H1 (cell line): ENCODE results near the gene ASB4. TPM values are rescaled to one million over a fixed set of nuclear protein-coding genes. Genes with fewer than 3 reads are reported as not detected.

Source experiments
- CTCF ChIA-PET: fragments of 300-600 bp; sonication (Branson Sonifier 250); formaldehyde crosslinking; loops from one replicate; lab custom pipeline; 2021; ENCODE audit not compliant: partially characterized antibody; lab: Charles Lee
- POLR2A ChIA-PET: fragments of 300-600 bp; sonication (Branson Sonifier 250); formaldehyde crosslinking; loops from one replicate; lab custom pipeline; 2021; ENCODE audit warnings: inconsistent platforms; ENCODE audit not compliant: partially characterized antibody; lab: Charles Lee
- DNase-seq, 2 experiments: peaks; one replicate each; pipeline versions ENCODE4 v3.0.0 to v3.0.0-alpha.2; 2010 to 2022; ENCODE audit warnings: low spot score in 2 of 2, low read depth in 1 of 2, mixed read lengths in 1 of 2
- FAIRE-seq: peaks from 2 replicates; lab custom pipeline; 2011; peaks lifted over from hg19 to GRCh38; lab: Jason Lieb, UNC
- H2AFZ ChIP-seq: 2 replicates; pipeline ENCODE4 v1.8.1; 2012; ENCODE audit warnings: low read length, inconsistent platforms
- H2AK5ac ChIP-seq: 2 replicates; pipeline ENCODE4 v1.6.1; 2013; ENCODE audit warnings: low read depth, low read length
- H2BK120ac ChIP-seq: replicated peaks from 2 replicates; pipeline ENCODE3; 2013; ENCODE audit warnings: low read depth, low read length, inconsistent platforms
- H2BK12ac ChIP-seq: 2 replicates; pipeline ENCODE4 v1.6.1; 2013; ENCODE audit warnings: low read depth, low read length
- H2BK15ac ChIP-seq: 2 replicates; pipeline ENCODE4 v1.6.1; 2013; ENCODE audit warnings: low read length
- H2BK20ac ChIP-seq: 2 replicates; pipeline ENCODE4 v1.6.1; 2013; ENCODE audit warnings: low read length
- H2BK5ac ChIP-seq: 2 replicates; pipeline ENCODE4 v1.6.1; 2013; ENCODE audit warnings: low read depth, low read length
- H3K14ac ChIP-seq: 2 replicates; pipeline ENCODE4 v1.6.1; 2013; ENCODE audit warnings: inconsistent platforms; ENCODE audit not compliant: insufficient read length
- H3K18ac ChIP-seq: 2 replicates; pipeline ENCODE4 v1.6.1; 2013; ENCODE audit warnings: low read length; ENCODE audit errors: extremely low read depth
- H3K23ac ChIP-seq: 2 replicates; pipeline ENCODE4 v1.6.1; 2013; ENCODE audit warnings: inconsistent platforms; ENCODE audit not compliant: insufficient read length
- H3K23me2 ChIP-seq: 2 replicates; pipeline ENCODE4 v1.6.1; 2013; ENCODE audit warnings: low read depth, low read length
- H3K27ac ChIP-seq: 2 replicates; pipeline ENCODE4 v1.6.1; 2011; ENCODE audit warnings: low read depth, low read length, inconsistent platforms
- H3K27me3 ChIP-seq, 4 experiments: replicated peaks in 1 of 4; 1 replicate in 1 of 4; 2 replicates in 3 of 4; pipeline versions ENCODE4 v1.6.1 to v1.8.1; 2011 to 2013; ENCODE audit warnings: low read length in 3 of 4, mild to moderate bottlenecking in 3 of 4, inconsistent platforms in 2 of 4, mixed read lengths in 2 of 4, moderate library complexity in 1 of 4; ENCODE audit not compliant: control insufficient read depth in 3 of 4, insufficient read depth in 3 of 4; ENCODE audit errors: extremely low read depth in 1 of 4
- H3K36me3 ChIP-seq, 4 experiments: 2 replicates each; pipeline versions ENCODE4 v1.6.1 to v1.8.1; 2011 to 2013; ENCODE audit warnings: mild to moderate bottlenecking in 4 of 4, low read length in 3 of 4, moderate library complexity in 2 of 4, control low read depth in 1 of 4, inconsistent platforms in 1 of 4; ENCODE audit not compliant: insufficient read depth in 4 of 4, control insufficient read depth in 2 of 4
- H3K4ac ChIP-seq: replicated peaks from 2 replicates; pipeline ENCODE3; 2013; ENCODE audit warnings: low read length, low read depth, mixed read lengths, inconsistent platforms; ENCODE audit not compliant: insufficient read length
- H3K4me1 ChIP-seq, 4 experiments: replicated peaks in 1 of 4; 1 replicate in 1 of 4; 2 replicates in 3 of 4; pipeline versions ENCODE4 v1.6.1 to v1.8.1; 2011 to 2013; ENCODE audit warnings: low read length in 3 of 4, inconsistent platforms in 2 of 4, mixed read lengths in 1 of 4; ENCODE audit not compliant: insufficient read depth in 4 of 4, control insufficient read depth in 3 of 4
- H3K4me2 ChIP-seq, 2 experiments: 2 replicates each; pipeline versions ENCODE4 v1.6.1 to v1.8.1; 2011 to 2013; ENCODE audit warnings: low read depth in 2 of 2, low read length in 2 of 2, control low read depth in 1 of 2, inconsistent platforms in 1 of 2, mild to moderate bottlenecking in 1 of 2; ENCODE audit not compliant: insufficient read depth in 1 of 2
- H3K4me3 ChIP-seq, 4 experiments: fragments of 200-600, 300-600 bp in 1 of 4; sonication (generic), shearing (Covaris generic), sonication (Bioruptor Twin) in 1 of 4; 2 replicates each; pipeline versions ENCODE4 v1.5.1 to v1.8.1; 2011 to 2016; ENCODE audit warnings: low read length in 4 of 4, low read depth in 3 of 4, control low read depth in 2 of 4, inconsistent platforms in 2 of 4, mild to moderate bottlenecking in 2 of 4, mixed read lengths in 1 of 4, moderate library complexity in 1 of 4; ENCODE audit not compliant: insufficient read depth in 2 of 4; ENCODE audit errors: extremely low read depth in 1 of 4
- H3K56ac ChIP-seq: replicated peaks from 2 replicates; pipeline ENCODE3; 2013; ENCODE audit warnings: low read depth, mild to moderate bottlenecking, mixed read lengths, low read length, inconsistent platforms; ENCODE audit not compliant: insufficient read length
- H3K79me1 ChIP-seq: 2 replicates; pipeline ENCODE4 v1.6.1; 2013; ENCODE audit warnings: low read depth, low read length, control low read depth
- H3K79me2 ChIP-seq, 2 experiments: 2 replicates each; pipeline versions ENCODE4 v1.6.1 to v1.8.1; 2012 to 2013; ENCODE audit warnings: low read length in 2 of 2, mild to moderate bottlenecking in 2 of 2, inconsistent platforms in 1 of 2; ENCODE audit not compliant: insufficient read depth in 2 of 2, control insufficient read depth in 1 of 2
- H3K9ac ChIP-seq, 4 experiments: replicated peaks in 1 of 4; 1 replicate in 1 of 4; 2 replicates in 3 of 4; pipeline versions ENCODE4 v1.6.1 to v1.8.1; 2011 to 2013; ENCODE audit warnings: low read depth in 3 of 4, low read length in 3 of 4, control low read depth in 2 of 4, mild to moderate bottlenecking in 2 of 4, moderate library complexity in 2 of 4, inconsistent platforms in 1 of 4; ENCODE audit errors: extremely low read depth in 1 of 4
- H3K9me3 ChIP-seq, 2 experiments: 2 replicates each; pipeline versions ENCODE4 v1.6.1 to v1.8.1; 2012 to 2013; ENCODE audit warnings: mild to moderate bottlenecking in 2 of 2, moderate library complexity in 2 of 2, control low read depth in 1 of 2, inconsistent platforms in 1 of 2, low read depth in 1 of 2, low read length in 1 of 2, mixed read lengths in 1 of 2; ENCODE audit not compliant: insufficient read depth in 2 of 2
- H4K20me1 ChIP-seq, 2 experiments: replicated peaks in 1 of 2; 2 replicates each; pipeline versions ENCODE3 to v1.8.1; 2011 to 2013; ENCODE audit warnings: inconsistent platforms in 2 of 2, low read length in 2 of 2, mild to moderate bottlenecking in 1 of 2; ENCODE audit not compliant: insufficient read depth in 2 of 2, control insufficient read depth in 1 of 2
- H4K5ac ChIP-seq: 2 replicates; pipeline ENCODE4 v1.6.1; 2013; ENCODE audit warnings: low read length, low read depth, mixed read lengths, inconsistent platforms; ENCODE audit not compliant: insufficient read length
- H4K8ac ChIP-seq: 2 replicates; pipeline ENCODE4 v1.8.0; 2013; ENCODE audit warnings: mild to moderate bottlenecking, moderate library complexity, low read length, inconsistent platforms; ENCODE audit not compliant: insufficient read depth; ENCODE audit errors: extremely low read depth
- H4K91ac ChIP-seq: replicated peaks from 2 replicates; pipeline ENCODE3; 2013; ENCODE audit warnings: low read length, mixed read lengths, inconsistent platforms; ENCODE audit not compliant: insufficient read length
- CBX8 ChIP-seq: fragments of 300-800, 300-1000 bp; sonication (generic); IDR thresholded peaks from 2 replicates; pipeline ENCODE4 v1.7.1; 2016; ENCODE audit warnings: low read depth, low read length, borderline replicate concordance
- CTCF ChIP-seq, 3 experiments: IDR thresholded peaks; 1 replicate in 2 of 3; 2 replicates in 1 of 3; pipeline versions ENCODE4 v1.5.1 to v1.6.1; 2011; ENCODE audit warnings: low read length in 3 of 3, mild to moderate bottlenecking in 3 of 3, inconsistent platforms in 2 of 3, low read depth in 1 of 3, moderate library complexity in 1 of 3; ENCODE audit not compliant: insufficient read depth in 1 of 3; ENCODE audit errors: control extremely low read depth in 1 of 3
- HDAC6 ChIP-seq: IDR thresholded peaks from one replicate; pipeline ENCODE4 v1.7.1; 2012; ENCODE audit warnings: low read depth, mild to moderate bottlenecking, inconsistent platforms, low read length, moderate library complexity
- JUN ChIP-seq: IDR thresholded peaks from 2 replicates; pipeline ENCODE4 v1.6.1; 2011; ENCODE audit warnings: low read depth, mild to moderate bottlenecking, improper control_type of control experiment, low read length
- POU5F1 ChIP-seq: IDR thresholded peaks from 2 replicates; pipeline ENCODE4 v1.6.1; 2011; ENCODE audit warnings: low read depth, mild to moderate bottlenecking, low read length, moderate library complexity
- RAD21 ChIP-seq, 2 experiments: IDR thresholded peaks in 1 of 2; conservative IDR thresholded peaks in 1 of 2; 2 replicates each; pipeline ENCODE4 v1.6.1; 2011; ENCODE audit warnings: low read depth in 2 of 2, low read length in 2 of 2, improper control_type of control experiment in 1 of 2, inconsistent platforms in 1 of 2, mild to moderate bottlenecking in 1 of 2, moderate library complexity in 1 of 2
- RFX5 ChIP-seq: IDR thresholded peaks from 2 replicates; pipeline ENCODE4 v1.6.1; 2011; ENCODE audit warnings: low read depth, low read length, improper control_type of control experiment, borderline replicate concordance
- RXRA ChIP-seq: IDR thresholded peaks from 2 replicates; pipeline ENCODE4 v1.6.1; 2011; ENCODE audit warnings: low read depth, mild to moderate bottlenecking, low read length, moderate library complexity; ENCODE audit not compliant: insufficient read depth
- SIRT6 ChIP-seq: IDR thresholded peaks from one replicate; pipeline ENCODE4 v1.7.1; 2012; ENCODE audit warnings: low read length, inconsistent platforms
- SIX5 ChIP-seq: IDR thresholded peaks from 2 replicates; pipeline ENCODE4 v1.6.1; 2011; ENCODE audit warnings: mild to moderate bottlenecking, low read depth, low read length
- TCF12 ChIP-seq: IDR thresholded peaks from 2 replicates; pipeline ENCODE4 v1.6.1; 2011; ENCODE audit warnings: low read depth, mild to moderate bottlenecking, low read length
- WGBS, 2 experiments: shearing (Covaris generic) in 1 of 2; methylation state at CpG; one replicate each; pipeline versions ENCODE4 v1.1.6 to v1.1.7; 2013 to 2015; ENCODE audit warnings: low lambda C conversion rate in 2 of 2, mixed read lengths in 2 of 2, inconsistent platforms in 1 of 2, low coverage in 1 of 2, missing lambda C conversion rate in 1 of 2; ENCODE audit not compliant: insufficient replicate concordance in 2 of 2, insufficient coverage in 1 of 2, insufficient read length in 1 of 2; ENCODE audit errors: extremely low coverage in 1 of 2, missing lambda C conversion rate in 1 of 2; 5-methylcytosine and 5-hydroxymethylcytosine counted together
- polyA plus RNA-seq, 7 experiments: library from polyadenylated mRNA; depleted of rRNA in 3 of 7; stranded (reverse) in 5 of 7; unstranded in 2 of 7; fragments of >200 nt in 5 of 7; fragments of 200-250 nt in 2 of 7; gene quantifications; 1 replicate in 5 of 7; 2 replicates in 1 of 7; 4 replicates in 1 of 7; pipeline versions ENCODE4 v1.2.1 to v1.2.3, GENCODE V29; 2011 to 2013; ENCODE audit warnings: missing spikeins in 2 of 7, mixed read lengths in 2 of 7
- total RNA-seq: library from RNA; stranded (reverse); fragmentation: NEBNext Ultra II Directional; extraction: Animal tissue kit (Norgen Biotek cat#: 25700); gene quantifications from 2 replicates; pipeline ENCODE4 v1.2.1, GENCODE V29; 2021

Gene ASB4
- total and polyA plus RNA-seq, 2 of the 8 experiments (the other 6 are each of a cell fraction or from before 2014, with no cell fraction given): not detected

- WGBS, 2 experiments: 80% methylated on average over 2 of the region's 2 CpGs; no CpG with 5 or more reads in 1 of the 2 experiments
- CTCF ChIA-PET: interaction anchor here (1.4 to 1.5 kb wide), 2 partner anchors 10 to 14 kb away, joined by 3 to 4 read pairs; no protein-coding TSS in a partner anchor
Measured at GRCh38 chr7:95560674-95561073, 74.9 kb downstream of the ASB4 start.

More at GRCh38 chr7:95560674-95561073, 74.9 kb downstream of the ASB4 start:
- Histone ChIP-seq H3K4ac (no peak overlapping the region), H3K23ac (no peak overlapping the region), H3K79me2 (no peaks in the 10 kb centered on the region), H2BK120ac (no peak overlapping the region), H3K4me3 (no peak overlapping the region), H2BK20ac (no peak overlapping the region), H3K56ac (no peak overlapping the region), H3K4me1 (no peaks in the 10 kb centered on the region), H4K20me1 (no peaks in the 10 kb centered on the region), H3K18ac (no peak overlapping the region), H3K14ac (no peak overlapping the region), H3K27me3 (peaks cover 0 to 2% (median 0%) of the 10 kb centered on the region in 4 experiments; a peak in 1 of 7 replicates), H3K9me3 (no peaks in the 10 kb centered on the region), H3K36me3 (no peaks in the 10 kb centered on the region), H2BK5ac (no peak overlapping the region), H2BK15ac (no peak overlapping the region), H2BK12ac (no peak overlapping the region), H3K9ac (no peak overlapping the region), H3K27ac (no peak overlapping the region), H2AFZ (no peak overlapping the region), H3K23me2 (no peaks in the 10 kb centered on the region), H4K5ac (no peak overlapping the region), H4K8ac (no peak overlapping the region), H3K4me2 (no peak overlapping the region), H2AK5ac (no peak overlapping the region), H3K79me1 (no peaks in the 10 kb centered on the region), H4K91ac (no peak overlapping the region)
- DNase-seq (no peak), FAIRE-seq (no peak)
- POLR2A ChIA-PET: no interaction called here
- no peak for TF ChIP-seq JUN
- no peak for TF ChIP-seq HDAC6
- no peak for TF ChIP-seq CTCF (IDR thresholded peaks at IDR 0.05; ENCODE audit: control extremely low read depth in 1 of 3, insufficient read depth in 1 of 3, low read depth in 1 of 3, low read length in 3 of 3)
- no peak for TF ChIP-seq RAD21 (IDR thresholded peaks at IDR 0.05 in 1 of 2, conservative IDR thresholded peaks at IDR 0.05 in 1 of 2; ENCODE audit: low read depth in 2 of 2, low read length in 2 of 2)
- no peak for TF ChIP-seq RXRA
- no peak for TF ChIP-seq RFX5
- TF ChIP-seq SIX5: no peak
- TF ChIP-seq SIRT6: no peak
- no peak for TF ChIP-seq TCF12
- TF ChIP-seq POU5F1: no peak
- no peak for TF ChIP-seq CBX8
